IMR-90 (cell line): ENCODE data around the gene AKAP9. TPM values are rescaled to one million over a fixed set of nuclear protein-coding genes. Genes with fewer than 3 reads are reported as not detected.

ENCODE experiments used
- ATAC-seq: fragments of 200-7000 bp; cut with Tn5 transposase; 2 replicates; pipeline ENCODE4 v1.9.1; 2020; ENCODE audit warnings: low read depth, mild to moderate bottlenecking, moderate library complexity
- BruUV-seq: library from RNA; stranded (reverse); fragments of 400-500 nt; replicated peaks from 2 replicates; lab custom pipeline; 2021; lab: Mats Ljungman, UMichigan
- CTCF ChIA-PET: fragments of 300-600 bp; formaldehyde crosslinking; extraction: SDS; loops from one replicate; lab custom pipeline; 2021; ENCODE audit warnings: antibody characterized with exemption; lab: Yijun Ruan, JAX
- POLR2A ChIA-PET: fragments of 300-600 bp; sonication (Branson Sonifier 250); formaldehyde crosslinking; loops from one replicate; lab custom pipeline; 2022; ENCODE audit warnings: antibody characterized with exemption; ENCODE audit not compliant: unreplicated experiment; lab: Charles Lee
- DNase-seq: peaks from one replicate; pipeline ENCODE4 v3.0.0; 2013
- H2AFZ ChIP-seq: replicated peaks from 2 replicates; pipeline ENCODE3; 2013; ENCODE audit warnings: low read length, mild to moderate bottlenecking; ENCODE audit not compliant: poor library complexity
- H2AK5ac ChIP-seq: 2 replicates; pipeline ENCODE4 v1.6.1; 2013; ENCODE audit warnings: low read depth, low read length, inconsistent platforms
- H2AK9ac ChIP-seq: replicated peaks from 2 replicates; pipeline ENCODE3; 2013; ENCODE audit warnings: mild to moderate bottlenecking, low read depth, low read length, moderate library complexity; ENCODE audit not compliant: poor library complexity
- H2BK120ac ChIP-seq: 2 replicates; pipeline ENCODE4 v1.6.1; 2013; ENCODE audit warnings: low read depth, low read length, inconsistent platforms
- H2BK15ac ChIP-seq: 3 replicates; pipeline ENCODE4 v1.6.1; 2013; ENCODE audit warnings: low read depth, low read length, inconsistent platforms
- H2BK20ac ChIP-seq: 2 replicates; pipeline ENCODE4 v1.6.1; 2013; ENCODE audit warnings: low read depth, mild to moderate bottlenecking, inconsistent platforms, low read length, moderate library complexity
- H2BK5ac ChIP-seq: 2 replicates; pipeline ENCODE4 v1.6.1; 2013; ENCODE audit warnings: mild to moderate bottlenecking, low read depth, low read length, inconsistent platforms; ENCODE audit not compliant: poor library complexity, severe bottlenecking
- H3K14ac ChIP-seq: replicated peaks from 2 replicates; pipeline ENCODE4 v1.6.1; 2013; ENCODE audit warnings: low read depth, low read length, inconsistent platforms
- H3K18ac ChIP-seq: 2 replicates; pipeline ENCODE4 v1.6.1; 2013; ENCODE audit warnings: low read depth, low read length, control low read depth
- H3K23ac ChIP-seq: 2 replicates; pipeline ENCODE4 v1.6.1; 2013; ENCODE audit warnings: low read depth, low read length, inconsistent platforms
- H3K27ac ChIP-seq: 2 replicates; pipeline ENCODE4 v1.5.1; 2013; ENCODE audit warnings: mild to moderate bottlenecking, control low read depth, low read length; ENCODE audit not compliant: insufficient read depth
- H3K27me3 ChIP-seq: 2 replicates; pipeline ENCODE4 v1.6.1; 2013; ENCODE audit warnings: low read length; ENCODE audit not compliant: control insufficient read depth, insufficient read depth
- H3K36me3 ChIP-seq: 2 replicates; pipeline ENCODE4 v1.6.1; 2013; ENCODE audit warnings: low read length, mixed read lengths; ENCODE audit not compliant: control insufficient read depth, insufficient read depth
- H3K4ac ChIP-seq: 2 replicates; pipeline ENCODE4 v1.6.1; 2013; ENCODE audit warnings: low read depth, low read length, inconsistent platforms
- H3K4me1 ChIP-seq: 2 replicates; pipeline ENCODE4 v1.6.1; 2013; ENCODE audit warnings: low read length, mixed read lengths; ENCODE audit not compliant: control insufficient read depth, insufficient read depth
- H3K4me2 ChIP-seq: 2 replicates; pipeline ENCODE4 v1.6.1; 2013; ENCODE audit warnings: low read depth, mild to moderate bottlenecking, control low read depth, low read length, moderate library complexity
- H3K4me3 ChIP-seq: 2 replicates; pipeline ENCODE4 v1.5.1; 2013; ENCODE audit warnings: low read depth, mild to moderate bottlenecking, control low read depth, low read length, moderate library complexity; ENCODE audit not compliant: insufficient read depth
- H3K56ac ChIP-seq: 2 replicates; pipeline ENCODE4 v1.6.1; 2013; ENCODE audit warnings: low read length, inconsistent platforms; ENCODE audit not compliant: insufficient read depth; ENCODE audit errors: extremely low read depth
- H3K79me1 ChIP-seq, 2 experiments: 2 replicates each; pipeline ENCODE4 v1.6.1; 2013; ENCODE audit warnings: low read length in 2 of 2, inconsistent platforms in 1 of 2, low read depth in 1 of 2
- H3K9ac ChIP-seq: 2 replicates; pipeline ENCODE4 v1.6.1; 2013; ENCODE audit warnings: low read depth, low read length, control low read depth
- H3K9me1 ChIP-seq: 2 replicates; pipeline ENCODE4 v1.6.1; 2013; ENCODE audit warnings: low read length, inconsistent platforms; ENCODE audit not compliant: insufficient read depth
- H3K9me3 ChIP-seq: 2 replicates; pipeline ENCODE4 v1.6.1; 2013; ENCODE audit warnings: low read length; ENCODE audit not compliant: control insufficient read depth, insufficient read depth
- H4K20me1 ChIP-seq: 2 replicates; pipeline ENCODE4 v1.6.1; 2013; ENCODE audit warnings: low read length, inconsistent platforms; ENCODE audit not compliant: insufficient read depth
- H4K5ac ChIP-seq: 2 replicates; pipeline ENCODE4 v1.6.1; 2013; ENCODE audit warnings: mild to moderate bottlenecking, low read depth, low read length, control low read depth
- H4K8ac ChIP-seq, 2 experiments: 2 replicates each; pipeline ENCODE4 v1.6.1; 2013; ENCODE audit warnings: low read depth in 2 of 2, low read length in 2 of 2, control low read depth in 1 of 2, inconsistent platforms in 1 of 2
- H4K91ac ChIP-seq: 2 replicates; pipeline ENCODE4 v1.6.1; 2013; ENCODE audit warnings: low read depth, low read length, inconsistent platforms; ENCODE audit not compliant: insufficient read depth
- CTCF ChIP-seq: conservative IDR thresholded peaks from 2 replicates; pipeline ENCODE4 v1.5.1; 2012; ENCODE audit warnings: mild to moderate bottlenecking, low read depth, low read length, improper control_type of control experiment
- FOS ChIP-seq: fragments of 150-350 bp; IDR thresholded peaks from 2 replicates; pipeline ENCODE4 v1.6.1; 2016; ENCODE audit warnings: low read depth, low read length
- MAFK ChIP-seq: IDR thresholded peaks from 2 replicates; pipeline ENCODE4 v1.6.1; 2012; ENCODE audit warnings: low read depth, low read length, improper control_type of control experiment
- NFE2L2 ChIP-seq: fragments of 150-350 bp; IDR thresholded peaks from 2 replicates; pipeline ENCODE4 v1.6.1; 2016; ENCODE audit warnings: low read depth, mild to moderate bottlenecking, low read length
- POLR2A ChIP-seq: IDR thresholded peaks from 2 replicates; pipeline ENCODE4 v1.6.1; 2012; ENCODE audit warnings: mild to moderate bottlenecking, low read depth, low read length
- RCOR1 ChIP-seq: IDR thresholded peaks from 2 replicates; pipeline ENCODE4 v1.6.1; 2012; ENCODE audit warnings: mild to moderate bottlenecking, low read length, improper control_type of control experiment; ENCODE audit not compliant: insufficient replicate concordance
- SMC3 ChIP-seq: fragments of 150-350 bp; IDR thresholded peaks from 2 replicates; pipeline ENCODE4 v1.6.1; 2016; ENCODE audit warnings: low read depth, mild to moderate bottlenecking, antibody characterized with exemption, low read length, moderate library complexity
- WGBS, 2 experiments: methylation state at CpG; one replicate each; pipeline versions ENCODE4 v1.1.5 to v1.1.7; 2013; ENCODE audit warnings: missing lambda C conversion rate in 2 of 2; ENCODE audit not compliant: insufficient read length in 1 of 2; ENCODE audit errors: extremely low coverage in 2 of 2; 5-methylcytosine and 5-hydroxymethylcytosine counted together
- dilution Hi-C: fragments of 300-500 bp; cut with HindIII; formaldehyde crosslinking; loops from one replicate; pipeline ENCODE4 v1.14.3; 2018; ENCODE audit warnings: low sequenced_read_pairs; ENCODE audit not compliant: unreplicated experiment
- in situ Hi-C: fragments of 300-500 bp; cut with MboI; formaldehyde crosslinking; loops from 3 replicates; pipeline ENCODE4 v1.14.3; 2019; ENCODE audit warnings: low sequenced_read_pairs, inconsistent platforms, mixed read lengths
- intact Hi-C: fragments of 100-400 bp; cut with micrococcal nuclease; formaldehyde crosslinking; loops from 2 replicates; pipeline ENCODE4 v1.10.0; 2022
- polyA plus RNA-seq, 3 experiments: library from polyadenylated mRNA; depleted of rRNA; stranded (reverse); fragments of >200 nt; gene quantifications; 2 replicates each; pipeline ENCODE4 v1.2.3, GENCODE V29; 2012; ENCODE audit warnings: low replicate concordance in 1 of 3
- total RNA-seq: library from RNA; depleted of rRNA; stranded (reverse); fragments of >200 nt; gene quantifications from 2 replicates; pipeline ENCODE4 v1.2.3, GENCODE V29; 2012

Gene AKAP9
- total and polyA plus RNA-seq, 2 of the 4 experiments (the other 2 are of a cell fraction) = 9.7 to 25.3 TPM

DNA sequence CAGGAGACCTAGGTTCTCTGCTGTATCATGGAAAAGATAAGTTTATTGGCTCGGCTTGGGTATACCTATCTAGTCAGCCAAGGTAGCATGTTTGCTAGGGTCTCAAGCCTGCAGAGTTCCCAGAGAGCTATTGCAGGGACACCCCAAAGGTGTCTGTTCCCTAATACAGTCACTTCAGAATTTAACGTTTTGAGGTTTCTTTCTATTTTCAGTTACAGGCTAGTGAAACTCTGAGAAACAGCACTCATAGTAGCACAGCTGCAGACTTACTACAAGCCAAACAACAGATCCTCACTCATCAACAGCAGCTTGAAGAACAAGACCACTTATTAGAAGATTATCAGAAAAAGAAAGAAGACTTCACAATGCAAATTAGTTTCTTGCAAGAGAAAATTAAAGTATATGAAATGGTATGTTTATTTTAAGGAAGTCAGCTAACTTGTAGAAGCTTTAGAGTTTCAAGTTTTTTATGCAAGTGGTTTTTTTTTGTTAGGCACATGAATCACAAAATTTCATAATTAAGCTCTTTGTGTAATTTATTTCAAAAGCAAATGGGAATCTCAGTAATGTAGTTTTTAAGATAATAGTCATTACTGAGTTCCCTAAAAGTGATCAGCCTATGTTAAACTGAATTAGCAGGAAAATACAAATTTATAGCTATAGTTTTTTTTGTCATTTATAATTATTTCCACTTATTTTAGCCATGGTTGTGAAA is 54.9 kb downstream of the AKAP9 start:
- POLR2A ChIA-PET = no interaction called here

More for the DNA sequence above, 54.9 kb downstream of the AKAP9 start:
- no peak overlapping the region for H4K91ac ChIP-seq
- H3K56ac ChIP-seq = no peak overlapping the region
- no peak overlapping the region for H2BK20ac ChIP-seq
- H3K9ac ChIP-seq = no peak overlapping the region
- CTCF ChIA-PET = no interaction called here
- WGBS, 2 experiments = no CpG with 5 or more reads among the region's 2 CpGs
- peaks cover 0 to 4% of the 10 kb centered on the region in 2 experiments; a peak in 2 of 4 replicates for H3K79me1 ChIP-seq
- H3K4me2 ChIP-seq = no peak overlapping the region
- no peak overlapping the region for H3K23ac ChIP-seq
- no TSS peak for BruUV-seq
- no peak overlapping the region for H2BK5ac ChIP-seq
- H3K14ac ChIP-seq = no peak overlapping the region
- H3K9me3 ChIP-seq = no peaks in the 10 kb centered on the region
- no peak overlapping the region for H3K18ac ChIP-seq
- intact Hi-C loops (no loop called here), in situ Hi-C loops (no loop called here), dilution Hi-C loops (no loop called here)
- H3K4me3 ChIP-seq = no peak overlapping the region
- no peaks in the 10 kb centered on the region for H3K4me1 ChIP-seq
- no peak overlapping the region for H4K5ac ChIP-seq
- TF ChIP-seq MAFK (no peak), CTCF (no peak), POLR2A (no peak), NFE2L2 (no peak), SMC3 (no peak), FOS (no peak), RCOR1 (no peak)
- H3K36me3 ChIP-seq = peaks cover 24% of the 10 kb centered on the region
- no peak overlapping the region for H3K27ac ChIP-seq
- no peak overlapping the region for H2AK9ac ChIP-seq
- H3K9me1 ChIP-seq = no peaks in the 10 kb centered on the region; the same call in 1 of the 2 replicates
- no peaks in the 10 kb centered on the region for H4K20me1 ChIP-seq
- no peak overlapping the region for H2AFZ ChIP-seq
- H3K4ac ChIP-seq = no peak overlapping the region
- H2AK5ac ChIP-seq = no peak overlapping the region
- no peak for ATAC-seq
- no peak overlapping the region for H2BK120ac ChIP-seq
- no peaks in the 10 kb centered on the region for H3K27me3 ChIP-seq
- no peak for DNase-seq
- H2BK15ac ChIP-seq = no peak overlapping the region
- H4K8ac ChIP-seq = no peak overlapping the region
